H1 (cell line): Measurements from ENCODE around the gene NEDD1. TPM values are rescaled to one million over a fixed set of nuclear protein-coding genes. Genes with fewer than 3 reads are reported as not detected.

Experiments used
- ATF2 ChIP-seq: IDR thresholded peaks from 2 replicates; pipeline ENCODE4 v1.6.1; 2012; ENCODE audit warnings: low read length, inconsistent platforms
- FOSL1 ChIP-seq: IDR thresholded peaks from 2 replicates; pipeline ENCODE4 v1.6.1; 2011; ENCODE audit warnings: mild to moderate bottlenecking, low read depth, low read length, moderate library complexity; ENCODE audit not compliant: insufficient read depth
- KDM5A ChIP-seq: fragments of 200-600 bp; IDR thresholded peaks from 2 replicates; pipeline ENCODE4 v1.7.1; 2012; ENCODE audit warnings: mild to moderate bottlenecking, low read length, inconsistent platforms, mixed read lengths
- PHF8 ChIP-seq: fragments of 200-600 bp; sonication (generic); conservative IDR thresholded peaks from 2 replicates; pipeline ENCODE4 v1.7.1; 2012; ENCODE audit warnings: low read depth, mild to moderate bottlenecking, inconsistent platforms, low read length, moderate library complexity
- POLR2A ChIP-seq, 2 experiments: IDR thresholded peaks; 1 replicate in 1 of 2; 2 replicates in 1 of 2; pipeline ENCODE4 v1.6.1; 2011; ENCODE audit warnings: low read depth in 2 of 2, low read length in 2 of 2, mild to moderate bottlenecking in 2 of 2; ENCODE audit errors: control extremely low read depth in 1 of 2
- RFX5 ChIP-seq: IDR thresholded peaks from 2 replicates; pipeline ENCODE4 v1.6.1; 2011; ENCODE audit warnings: low read depth, low read length, improper control_type of control experiment, borderline replicate concordance
- SIRT6 ChIP-seq: IDR thresholded peaks from one replicate; pipeline ENCODE4 v1.7.1; 2012; ENCODE audit warnings: low read length, inconsistent platforms
- SIX5 ChIP-seq: IDR thresholded peaks from 2 replicates; pipeline ENCODE4 v1.6.1; 2011; ENCODE audit warnings: mild to moderate bottlenecking, low read depth, low read length
- polyA plus RNA-seq, 7 experiments: library from polyadenylated mRNA; depleted of rRNA in 3 of 7; stranded (reverse) in 5 of 7; unstranded in 2 of 7; fragments of >200 nt in 5 of 7; fragments of 200-250 nt in 2 of 7; gene quantifications; 1 replicate in 5 of 7; 2 replicates in 1 of 7; 4 replicates in 1 of 7; pipeline versions ENCODE4 v1.2.1 to v1.2.3, GENCODE V29; 2011 to 2013; ENCODE audit warnings: missing spikeins in 2 of 7, mixed read lengths in 2 of 7
- total RNA-seq: library from RNA; stranded (reverse); fragmentation: NEBNext Ultra II Directional; extraction: Animal tissue kit (Norgen Biotek cat#: 25700); gene quantifications from 2 replicates; pipeline ENCODE4 v1.2.1, GENCODE V29; 2021

Gene NEDD1
- total and polyA plus RNA-seq, 2 of the 8 experiments (the other 6 are each of a cell fraction or from before 2014, with no cell fraction given), result 9.0 to 26.6 TPM

- TF ChIP-seq ATF2 (no peak), SIX5 (no peak), SIRT6 (no peak), FOSL1 (no peak), POLR2A (IDR thresholded peaks at IDR 0.05; ENCODE audit: control extremely low read depth in 1 of 2, low read depth in 2 of 2, low read length in 2 of 2) (no peak), PHF8 (no peak), KDM5A (no peak), RFX5 (no peak)
Measured at GRCh38 chr12:96948782-96949181, 41.7 kb downstream of the NEDD1 start (continued).
